ENCODE data around the gene CGB3. TPM values are rescaled to one million over a fixed set of nuclear protein-coding genes. Genes with fewer than 3 reads are reported as not detected.

The CGB3 gene
- total and polyA plus RNA-seq, 10 of the 15 experiments (the other 5 are each of a cell fraction or from before 2014, with no cell fraction given), result not detected

GRCh38 chr19:49014870-49015255 lies 9.3 kb downstream of the CGB3 start (continued):
- TF ChIP-seq, protein P1, sequence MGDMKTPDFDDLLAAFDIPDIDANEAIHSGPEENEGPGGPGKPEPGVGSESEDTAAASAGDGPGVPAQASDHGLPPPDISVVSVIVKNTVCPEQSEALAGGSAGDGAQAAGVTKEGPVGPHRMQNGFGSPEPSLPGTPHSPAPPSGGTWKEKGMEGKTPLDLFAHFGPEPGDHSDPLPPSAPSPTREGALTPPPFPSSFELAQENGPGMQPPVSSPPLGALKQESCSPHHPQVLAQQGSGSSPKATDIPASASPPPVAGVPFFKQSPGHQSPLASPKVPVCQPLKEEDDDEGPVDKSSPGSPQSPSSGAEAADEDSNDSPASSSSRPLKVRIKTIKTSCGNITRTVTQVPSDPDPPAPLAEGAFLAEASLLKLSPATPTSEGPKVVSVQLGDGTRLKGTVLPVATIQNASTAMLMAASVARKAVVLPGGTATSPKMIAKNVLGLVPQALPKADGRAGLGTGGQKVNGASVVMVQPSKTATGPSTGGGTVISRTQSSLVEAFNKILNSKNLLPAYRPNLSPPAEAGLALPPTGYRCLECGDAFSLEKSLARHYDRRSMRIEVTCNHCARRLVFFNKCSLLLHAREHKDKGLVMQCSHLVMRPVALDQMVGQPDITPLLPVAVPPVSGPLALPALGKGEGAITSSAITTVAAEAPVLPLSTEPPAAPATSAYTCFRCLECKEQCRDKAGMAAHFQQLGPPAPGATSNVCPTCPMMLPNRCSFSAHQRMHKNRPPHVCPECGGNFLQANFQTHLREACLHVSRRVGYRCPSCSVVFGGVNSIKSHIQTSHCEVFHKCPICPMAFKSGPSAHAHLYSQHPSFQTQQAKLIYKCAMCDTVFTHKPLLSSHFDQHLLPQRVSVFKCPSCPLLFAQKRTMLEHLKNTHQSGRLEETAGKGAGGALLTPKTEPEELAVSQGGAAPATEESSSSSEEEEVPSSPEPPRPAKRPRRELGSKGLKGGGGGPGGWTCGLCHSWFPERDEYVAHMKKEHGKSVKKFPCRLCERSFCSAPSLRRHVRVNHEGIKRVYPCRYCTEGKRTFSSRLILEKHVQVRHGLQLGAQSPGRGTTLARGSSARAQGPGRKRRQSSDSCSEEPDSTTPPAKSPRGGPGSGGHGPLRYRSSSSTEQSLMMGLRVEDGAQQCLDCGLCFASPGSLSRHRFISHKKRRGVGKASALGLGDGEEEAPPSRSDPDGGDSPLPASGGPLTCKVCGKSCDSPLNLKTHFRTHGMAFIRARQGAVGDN (IDR thresholded peaks at IDR 0.05), result no peak
- TF ChIP-seq GATAD2B (conservative IDR thresholded peaks at IDR 0.05; ENCODE audit: low read depth), result no peak
- no peak for TF ChIP-seq TAF1 (IDR thresholded peaks at IDR 0.05; ENCODE audit: borderline replicate concordance, low read depth, low read length)
- TF ChIP-seq BHLHE40 (IDR thresholded peaks at IDR 0.05; ENCODE audit: borderline replicate concordance in 1 of 2, low read depth in 2 of 2, low read length in 1 of 2), result no peak
- TF ChIP-seq BCLAF1 (IDR thresholded peaks at IDR 0.05), result no peak
- no peak for TF ChIP-seq RB1 (IDR thresholded peaks at IDR 0.05; ENCODE audit: borderline replicate concordance)
- no peak for TF ChIP-seq LARP7 (IDR thresholded peaks at IDR 0.05)

Measured in GM12878 (cell line).